CD1c-positive myeloid dendritic cell (primary cell): ENCODE measurements around the gene GHR.

Source experiments
- DNase-seq: peaks from one replicate; pipeline ENCODE4 v3.0.0-alpha.2; 2016; ENCODE audit errors: extremely low spot score

The GHR gene

DNA sequence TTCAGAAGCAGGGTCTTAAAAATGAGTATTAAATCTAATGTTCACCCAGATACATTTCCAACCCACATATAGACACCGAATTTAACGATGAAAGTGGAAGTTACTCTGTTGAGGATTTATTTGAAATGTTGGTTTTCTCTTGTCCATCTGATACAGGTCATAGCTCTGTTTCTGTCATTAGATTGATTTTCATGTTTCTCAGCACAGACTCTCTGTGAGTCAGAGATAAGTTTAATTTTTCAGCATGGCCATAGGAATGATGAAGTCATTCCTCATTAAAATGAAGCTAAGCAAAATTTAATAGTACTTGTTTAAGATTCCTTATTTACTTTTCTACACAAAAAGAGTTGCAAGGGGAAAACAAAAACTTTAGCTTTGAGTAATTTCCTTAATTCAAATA, 38.8 kb downstream of the GHR start:
- no peak for DNase-seq

DNA sequence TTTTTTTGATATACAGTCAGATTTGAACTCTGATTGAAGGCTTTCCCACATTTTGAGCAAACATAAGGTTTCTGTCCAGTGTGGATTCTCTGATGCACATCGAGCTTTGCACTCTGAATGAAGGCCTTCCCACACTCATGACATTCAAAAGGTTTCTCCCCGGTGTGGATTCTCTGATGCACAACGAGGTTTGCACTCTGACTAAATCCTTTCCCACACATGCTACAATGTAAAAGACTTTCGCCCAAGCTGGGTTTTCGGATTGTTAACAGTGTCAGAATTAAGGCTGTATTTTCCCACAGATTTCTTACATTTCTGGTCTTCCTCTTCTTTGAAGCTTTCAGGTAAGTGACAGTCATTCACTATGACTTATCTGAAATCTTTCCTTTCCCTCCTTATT, 44.3 kb downstream of the GHR start:
- DNase-seq: no peak

DNA sequence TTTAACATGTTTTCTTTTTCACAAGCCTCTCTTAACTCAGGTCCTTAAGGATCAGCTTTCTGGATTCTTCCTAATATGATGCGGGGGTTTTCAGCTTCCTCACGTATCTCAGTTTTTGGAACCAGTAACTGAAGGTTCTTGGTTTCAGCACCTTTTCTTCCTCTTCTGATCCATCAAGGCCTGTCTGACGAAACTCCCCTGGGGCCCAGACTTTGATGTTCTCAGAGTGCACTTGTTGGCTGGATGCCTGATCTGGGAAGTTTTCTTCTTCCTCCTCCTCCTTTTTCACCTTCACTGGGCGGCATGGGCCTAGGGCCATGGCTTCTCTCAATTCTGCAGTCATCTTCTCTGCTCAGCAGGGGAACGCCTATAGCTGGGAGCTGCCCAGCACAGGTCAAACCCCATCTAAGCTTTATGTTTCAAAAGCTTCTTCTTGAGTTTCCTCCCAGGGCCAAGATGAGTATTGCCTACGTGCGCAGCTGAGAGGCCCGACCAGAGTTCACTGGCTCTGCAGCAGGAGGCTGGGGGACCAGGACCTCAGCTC, 44.8 kb downstream of the GHR start:
- no peak for DNase-seq

DNA sequence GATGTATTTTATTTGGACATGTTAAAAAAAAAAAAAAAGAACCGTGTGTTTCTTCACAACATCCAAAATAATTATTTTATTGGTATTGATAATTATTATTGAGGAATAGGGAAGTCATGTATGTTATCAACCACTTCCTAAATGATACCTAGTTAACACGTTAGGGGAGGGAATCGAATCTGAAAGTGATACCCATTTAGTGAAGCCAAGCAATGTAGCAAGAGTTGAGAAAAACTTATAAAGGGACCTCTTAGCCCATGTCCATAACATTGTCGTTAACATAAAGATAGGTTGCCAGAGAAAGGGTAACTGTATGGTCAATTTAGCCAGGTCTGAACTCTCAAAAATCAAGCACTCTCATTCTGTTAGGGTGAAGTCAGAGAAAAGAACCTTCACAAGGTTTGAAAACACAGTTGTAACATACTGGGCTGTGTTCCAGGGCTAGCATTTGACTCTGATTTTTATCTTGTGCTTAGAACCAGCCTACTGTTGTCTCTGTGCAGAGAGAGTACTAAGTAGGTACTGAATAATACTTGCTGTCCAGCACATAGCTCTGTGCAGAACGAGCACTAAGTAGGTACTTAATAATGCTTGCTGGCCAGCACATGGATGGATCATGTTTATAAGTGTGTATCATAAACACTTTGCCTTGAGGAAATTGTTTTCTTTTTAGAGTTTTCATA, 60.4 kb downstream of the GHR start:
- DNase-seq: no peak

DNA sequence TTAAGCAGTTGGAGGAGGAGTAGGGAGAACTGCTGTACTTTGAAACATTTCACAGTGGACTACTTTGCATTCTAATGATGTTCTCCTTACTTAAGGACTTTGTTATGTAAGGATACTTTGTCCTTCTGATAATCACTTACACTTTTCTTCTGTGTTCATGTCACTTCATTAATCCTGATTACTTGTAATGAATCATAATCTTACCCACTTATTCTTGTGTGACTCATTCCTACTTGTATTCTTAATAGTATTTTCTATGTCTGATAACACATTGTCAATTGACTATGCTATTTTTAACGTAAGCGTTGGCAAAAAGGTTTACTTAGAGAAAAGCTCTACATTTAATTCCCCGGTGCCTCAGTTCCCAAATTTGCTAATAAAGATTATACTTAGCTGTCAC, 63.8 kb downstream of the GHR start:
- DNase-seq: no peak

DNA sequence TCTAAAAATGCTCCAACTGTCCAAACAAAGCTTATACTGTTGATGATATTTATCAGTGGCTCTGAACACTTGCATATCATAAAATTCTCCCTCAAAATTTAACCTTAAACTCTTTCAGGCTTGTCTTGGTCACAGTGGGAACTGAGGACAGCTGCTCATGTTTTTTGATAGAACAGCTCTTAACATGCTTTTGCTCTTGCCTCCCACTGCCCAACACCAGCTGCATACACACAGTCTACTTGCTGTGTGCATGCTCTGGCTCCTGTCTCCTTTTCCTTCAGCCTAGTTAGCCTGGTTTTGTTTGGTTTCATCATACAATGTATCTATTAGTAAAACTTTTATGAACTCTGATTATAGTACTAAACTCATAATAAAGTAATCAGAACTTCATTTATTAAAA, 64.6 kb downstream of the GHR start:
- no peak for DNase-seq

DNA sequence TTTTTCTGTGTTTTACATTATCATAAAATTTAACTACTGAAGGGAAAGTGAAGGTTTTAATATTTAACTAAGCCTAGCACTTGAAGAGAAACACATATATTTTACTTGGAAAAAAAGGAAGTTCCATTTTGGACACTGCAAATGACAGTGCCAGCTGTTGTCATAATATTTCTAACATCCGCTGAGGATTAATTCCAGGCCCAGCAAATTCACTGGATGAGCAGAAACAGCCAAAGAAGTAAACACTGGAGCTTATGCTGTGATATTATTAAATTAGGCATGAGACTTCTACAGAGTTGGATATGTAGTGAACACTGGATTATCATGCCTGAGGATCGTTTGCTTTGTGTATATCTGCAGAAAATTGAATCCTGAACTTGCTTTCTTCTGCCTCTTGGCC, 67.6 kb downstream of the GHR start:
- DNase-seq: no peak

DNA sequence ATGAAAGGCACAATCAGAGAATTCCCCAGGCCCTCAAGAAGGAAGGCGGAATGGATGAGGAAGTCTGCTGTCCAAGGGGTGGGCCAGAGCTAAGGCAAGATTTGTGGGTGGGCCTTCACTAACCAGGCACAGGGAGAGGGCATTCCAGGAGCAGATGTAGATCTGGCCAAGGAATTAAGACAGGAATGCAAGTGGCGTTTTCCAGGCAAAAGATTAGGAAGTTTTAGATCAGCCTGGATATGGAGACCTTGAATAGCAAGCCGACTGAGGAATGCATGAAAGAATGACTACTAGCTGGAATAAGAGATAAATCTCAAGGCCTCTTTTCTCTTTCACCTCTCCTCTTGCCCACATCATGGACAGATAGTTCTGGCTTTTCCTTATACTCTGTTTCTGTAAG, 68.5 kb downstream of the GHR start:
- DNase-seq: no peak

DNA sequence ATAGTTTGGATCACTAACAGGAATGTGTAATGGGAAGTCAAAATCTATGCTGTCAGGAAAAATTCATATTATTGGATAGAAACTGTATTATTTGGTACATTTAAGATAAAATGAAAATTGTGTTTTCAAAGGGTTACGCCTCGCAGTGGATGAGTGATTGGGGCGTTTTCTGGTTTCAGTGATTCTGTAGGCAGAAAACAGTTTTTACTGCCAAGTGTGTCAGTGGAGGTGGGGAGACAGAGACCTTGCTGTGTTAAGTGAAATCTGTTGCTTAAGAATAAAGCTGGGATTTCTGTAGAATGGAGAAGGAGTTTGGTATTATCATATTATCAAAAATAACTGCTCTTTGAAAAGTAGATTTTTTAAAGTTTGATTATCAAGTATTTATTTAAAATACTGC, 69.7 kb downstream of the GHR start:
- DNase-seq: no peak

DNA sequence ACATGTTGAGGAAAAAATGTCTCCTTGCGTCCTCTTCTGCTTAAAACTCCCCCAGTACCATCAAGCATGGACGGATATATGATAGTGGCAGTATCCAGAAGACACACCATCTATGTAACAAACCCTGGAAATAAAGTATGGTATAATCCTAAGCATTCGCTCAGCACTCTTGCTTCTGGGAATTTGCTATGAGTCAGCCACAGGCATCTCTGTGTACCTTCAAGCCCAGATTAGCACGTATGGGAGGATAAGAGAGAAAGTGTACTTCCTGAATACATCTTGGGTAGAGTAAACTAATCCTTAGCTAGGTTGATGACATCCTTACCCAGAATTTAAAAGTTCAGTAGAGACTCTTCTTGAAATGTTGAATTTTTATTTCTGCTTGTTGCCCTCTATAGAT, 71.2 kb downstream of the GHR start:
- no peak for DNase-seq

DNA sequence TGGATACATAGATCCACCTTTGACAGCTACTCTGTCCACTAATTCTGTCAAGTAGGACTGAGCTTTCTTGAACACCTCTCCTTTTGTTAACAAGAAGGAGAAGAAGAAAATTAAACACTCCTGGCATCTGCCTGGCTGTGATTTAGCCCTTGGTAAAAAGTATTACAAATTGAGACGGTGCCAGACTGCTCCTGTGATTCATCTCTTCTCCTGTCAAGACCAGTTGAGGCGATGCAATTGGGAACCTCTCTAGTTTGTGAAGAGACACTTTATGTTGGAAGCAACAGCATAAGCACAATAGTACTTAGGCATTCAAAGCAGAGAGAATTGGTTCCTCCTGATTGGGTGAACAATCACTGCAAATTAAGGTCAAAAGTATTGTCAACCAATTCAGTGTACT, 72.7 kb downstream of the GHR start:
- DNase-seq: no peak

DNA sequence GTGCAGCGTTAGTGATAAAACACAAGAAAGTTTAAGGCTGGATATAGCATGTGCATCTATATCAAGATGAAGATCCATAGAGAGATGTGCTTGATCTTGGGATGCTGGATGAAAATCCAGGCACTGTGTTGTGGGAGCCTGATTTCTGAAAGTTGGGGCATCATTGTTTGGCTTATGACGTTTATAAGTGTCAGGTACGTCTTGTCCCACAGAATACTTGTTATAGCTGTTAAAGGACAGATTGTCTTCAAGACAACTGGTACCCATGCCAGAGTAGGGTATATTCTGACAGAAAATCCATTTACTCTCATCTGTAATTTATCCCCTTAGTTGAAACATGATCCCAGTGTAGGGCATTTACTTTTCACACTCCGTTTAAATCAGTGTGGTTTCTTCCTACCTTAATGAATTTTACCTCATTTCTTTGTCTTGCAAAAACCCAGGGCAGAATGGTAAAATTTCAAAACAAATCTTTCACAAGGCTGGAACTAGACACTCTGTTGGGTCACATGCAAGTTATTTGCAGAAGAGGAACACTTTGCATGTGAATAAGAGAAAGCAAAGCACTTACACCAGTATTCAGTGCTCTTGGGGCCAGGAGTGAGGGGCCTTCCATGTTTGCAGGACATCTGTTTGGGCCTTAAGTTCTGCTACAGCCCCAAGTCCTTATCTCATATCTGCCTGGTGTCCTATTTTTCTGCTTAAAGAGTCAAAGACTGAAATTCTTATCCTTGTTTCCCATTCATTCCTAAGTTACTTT, 73.3 kb downstream of the GHR start:
- no peak for DNase-seq

DNA sequence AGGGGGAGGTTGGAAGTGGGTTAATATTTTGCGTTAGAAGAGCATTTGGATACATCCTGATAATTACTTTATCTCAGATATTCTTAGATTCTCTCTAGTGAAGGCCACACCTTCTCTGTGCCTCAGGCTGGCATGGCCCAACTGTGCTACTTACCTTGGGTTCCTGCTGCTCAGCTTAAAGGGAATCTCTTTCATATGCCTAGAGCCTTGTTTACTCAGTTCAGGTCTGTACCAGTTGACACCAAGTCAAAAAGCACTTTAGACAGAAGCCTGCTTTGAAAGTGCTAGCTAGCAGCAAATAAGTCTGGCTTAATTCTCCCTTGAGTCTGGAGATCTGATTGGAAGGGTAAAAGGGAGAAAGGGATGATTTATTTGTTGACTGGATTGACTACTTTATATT, 74.8 kb downstream of the GHR start:
- no peak for DNase-seq

DNA sequence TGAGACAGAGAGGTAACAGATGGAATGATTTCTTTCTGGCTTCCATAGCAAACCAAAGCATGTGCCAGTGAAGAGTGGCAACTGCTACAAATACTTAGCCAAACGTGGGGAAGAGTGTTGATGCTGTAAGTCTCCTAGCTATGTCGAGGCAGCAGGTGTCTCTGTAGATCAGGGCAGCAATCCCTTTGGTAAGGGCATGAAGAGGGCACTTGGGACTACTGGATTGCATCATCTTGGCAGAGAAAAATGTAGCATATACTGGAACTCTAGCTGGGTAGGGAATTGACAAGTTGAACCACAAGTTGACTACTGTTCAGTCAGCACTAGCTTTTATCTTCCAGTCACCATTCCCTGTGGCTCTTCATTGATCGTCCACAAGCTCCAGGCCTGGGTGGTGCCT, 75.8 kb downstream of the GHR start:
- DNase-seq: no peak

DNA sequence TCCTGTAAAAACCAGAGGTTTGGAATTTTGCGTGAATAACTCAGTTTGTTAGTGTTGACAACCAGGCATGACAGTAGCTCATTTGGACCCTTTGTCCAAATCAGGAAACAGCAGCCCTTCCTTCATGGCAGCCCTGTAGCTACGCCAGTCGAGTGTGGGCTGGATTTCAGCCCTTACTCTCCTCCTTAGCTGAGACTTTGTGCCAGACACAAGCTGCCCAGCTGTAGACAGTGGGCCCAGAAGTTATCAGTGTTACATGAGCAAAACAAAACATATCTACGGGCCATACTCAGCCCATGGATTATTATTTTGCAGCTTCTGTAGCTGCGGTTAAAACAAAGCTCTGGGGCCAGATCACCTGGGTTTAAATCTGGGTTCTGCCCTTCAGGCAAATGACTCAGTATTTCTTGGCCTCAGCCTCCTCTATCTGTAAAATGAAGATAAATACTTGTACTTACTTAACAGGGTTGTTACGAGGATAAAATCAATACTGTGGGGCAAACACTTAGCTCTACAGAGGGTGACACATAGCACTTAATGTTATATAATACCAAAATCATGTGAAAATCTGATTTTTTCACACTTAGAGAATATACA, 76.9 kb downstream of the GHR start:
- DNase-seq: no peak

DNA sequence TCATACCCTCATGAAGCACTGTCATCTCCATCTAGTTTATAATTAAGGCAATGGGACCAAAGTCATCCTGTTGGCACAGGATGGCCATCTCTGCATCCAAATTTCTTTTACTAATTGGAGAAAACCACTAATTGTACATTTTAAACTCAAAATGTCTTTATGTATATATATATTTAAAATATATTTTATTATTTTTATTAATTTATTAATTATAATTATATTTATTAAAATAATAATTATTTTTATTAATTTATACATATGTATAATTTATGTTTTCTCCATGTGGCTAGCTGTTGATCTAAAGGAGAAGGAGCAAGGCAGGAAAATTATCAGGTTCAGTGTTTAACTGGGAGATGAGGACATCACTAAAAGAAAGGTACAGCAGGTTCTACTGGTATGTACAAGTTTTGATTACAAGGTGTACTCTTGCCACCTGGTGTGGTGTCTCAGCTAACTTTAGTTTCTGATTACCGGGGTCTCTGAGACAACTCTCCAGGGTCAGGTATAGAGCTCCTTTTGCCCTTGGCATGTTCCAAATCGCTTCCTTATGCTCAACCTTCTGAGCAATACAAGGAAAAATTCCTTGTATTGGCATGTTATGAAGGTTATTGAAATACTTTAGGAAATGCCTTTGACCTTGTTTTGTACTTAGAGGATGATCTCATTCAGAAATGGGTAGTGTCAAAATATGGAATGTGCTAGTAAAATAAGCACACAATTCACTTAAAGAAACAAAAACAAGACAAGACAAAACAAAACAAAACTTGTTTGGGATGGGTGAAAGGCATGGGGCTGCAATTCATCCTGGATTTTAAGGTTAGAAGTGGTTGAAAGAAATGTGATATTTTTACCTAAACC, 79.6 kb downstream of the GHR start:
- no peak for DNase-seq

DNA sequence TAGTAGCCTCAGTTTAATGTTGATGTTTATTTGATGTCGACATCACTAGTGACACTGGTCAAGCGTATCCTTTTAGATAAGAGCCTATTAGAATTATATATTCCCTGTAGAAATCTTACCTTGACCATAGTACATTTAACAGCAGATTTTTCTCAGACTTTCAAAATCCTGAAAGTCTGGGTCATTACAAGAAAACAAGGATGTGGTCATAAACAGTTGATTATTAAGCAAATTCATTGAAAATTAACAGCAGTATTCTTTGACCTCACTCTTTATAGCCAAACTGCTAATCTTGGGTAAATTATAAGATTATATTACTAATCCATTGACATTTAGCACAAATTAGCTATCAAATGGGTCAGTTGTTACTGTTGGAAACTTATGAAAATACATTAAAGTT, 83.4 kb downstream of the GHR start:
- no peak for DNase-seq

DNA sequence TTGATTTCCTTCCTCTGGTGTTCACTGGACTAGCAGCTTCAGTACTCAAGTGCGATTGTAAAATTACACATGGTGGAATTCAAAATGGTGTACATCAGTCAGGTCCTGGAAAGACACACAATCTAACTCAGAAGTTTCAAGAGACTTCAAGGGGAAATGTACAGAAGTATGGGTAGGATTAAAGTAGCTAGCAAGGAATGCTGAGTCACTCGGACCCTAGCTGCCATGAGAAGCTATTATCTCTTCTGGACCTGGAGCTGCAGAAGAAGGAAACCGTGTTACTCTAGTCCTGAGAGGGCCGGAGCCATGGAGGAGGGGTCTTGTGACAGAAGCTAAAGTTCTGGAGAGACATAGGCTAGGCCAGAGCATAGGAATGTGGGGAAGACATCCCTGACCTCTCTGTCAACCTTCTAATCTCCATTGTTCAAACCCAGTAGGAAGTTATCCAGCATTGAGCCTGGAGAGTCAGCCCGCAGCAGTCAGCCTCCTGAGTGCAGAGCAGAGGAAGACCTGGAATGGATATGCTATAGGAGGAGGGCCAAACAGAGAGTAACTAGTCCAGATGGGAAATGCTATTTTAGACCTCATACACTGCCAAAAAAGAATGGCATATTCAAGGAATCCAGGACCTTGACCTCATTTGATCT, 84.3 kb downstream of the GHR start:
- no peak for DNase-seq

DNA sequence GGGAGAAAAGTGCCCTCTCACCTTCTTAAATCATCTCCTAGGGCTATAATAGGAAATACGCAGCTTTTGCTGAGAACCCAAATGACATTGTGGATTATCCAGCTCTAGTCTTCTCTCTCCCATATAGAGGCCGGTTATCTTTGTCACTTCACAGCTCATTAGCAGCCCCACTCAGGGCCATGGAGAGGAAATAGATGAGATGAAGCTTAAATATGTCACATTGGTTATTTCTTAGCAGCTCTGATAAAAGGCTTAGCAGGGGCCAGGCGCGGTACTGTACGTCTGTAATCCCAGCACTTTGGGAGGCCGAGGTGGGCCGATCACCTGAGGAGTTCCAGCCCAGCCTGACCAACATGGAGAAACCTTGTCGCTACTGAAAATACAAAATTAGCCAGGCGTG, 90.0 kb downstream of the GHR start:
- DNase-seq: no peak

DNA sequence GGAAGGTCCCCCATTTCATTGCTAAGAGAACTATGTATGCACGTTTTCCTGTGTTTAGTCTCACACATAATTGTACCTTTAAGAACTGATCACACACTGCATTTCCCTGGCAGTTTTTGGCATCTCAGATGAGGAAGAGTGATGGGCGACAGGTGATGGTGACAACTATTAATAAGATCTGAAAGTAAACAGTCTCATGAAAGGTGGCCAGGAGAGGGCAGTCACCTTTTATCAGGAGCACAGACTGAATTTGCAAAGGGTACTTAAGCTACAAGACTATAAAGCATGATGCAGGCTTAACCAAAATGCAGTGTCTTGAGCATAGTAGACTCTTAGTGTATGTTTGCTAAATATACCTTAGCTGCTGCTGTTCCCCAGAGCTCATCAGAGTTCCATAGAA, 91.5 kb downstream of the GHR start:
- no peak for DNase-seq

DNA sequence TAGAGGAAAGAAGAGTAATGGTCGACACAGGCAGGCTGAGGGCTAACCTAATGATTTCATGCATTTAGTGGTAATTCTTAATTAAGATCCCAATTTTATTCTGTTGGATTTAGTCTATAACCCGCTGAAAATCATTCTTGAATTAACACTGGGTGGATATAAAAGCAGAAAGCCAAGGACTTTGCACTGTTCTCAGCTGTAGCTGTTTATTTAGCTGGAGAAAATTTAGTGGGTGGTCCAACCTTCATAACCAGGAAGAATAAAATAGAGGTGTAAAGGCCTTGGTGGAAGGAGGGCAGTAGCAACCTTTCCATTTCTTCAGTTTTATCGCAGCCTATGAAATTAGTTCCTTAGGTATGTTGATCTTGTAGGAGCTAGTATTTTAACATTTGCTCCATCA, 92.3 kb downstream of the GHR start:
- no peak for DNase-seq
